ENCODE data around the gene HOXD3. TPM values are rescaled to one million over a fixed set of nuclear protein-coding genes. Genes with fewer than 3 reads are reported as not detected.

HOXD3 gene
- total RNA-seq, 1 experiment from 2014 or later: not detected

DNA sequence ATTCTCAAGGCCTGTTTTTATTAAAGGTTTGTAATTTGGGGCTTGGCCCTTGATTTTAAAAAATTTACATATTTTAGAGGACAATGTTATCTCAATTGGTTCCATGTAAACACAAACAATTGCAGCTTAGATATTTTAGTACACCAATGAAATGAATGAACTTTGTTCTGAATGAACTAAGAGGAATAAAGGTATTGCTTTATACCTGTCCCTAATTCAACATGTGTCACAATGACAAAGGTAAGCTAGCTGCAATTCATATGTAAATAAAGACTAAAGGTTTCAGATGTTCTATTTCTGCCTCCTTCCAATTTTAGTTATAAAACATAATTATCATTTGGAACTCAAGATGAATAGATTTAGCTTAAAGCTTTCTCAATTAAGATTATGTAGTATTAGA lies 42.8 kb downstream of the HOXD3 start:
- Histone ChIP-seq H3K56ac (ENCODE audit: insufficient read length, low read depth, low read length) (no peak overlapping the region), H3K9me3 (ENCODE audit: control insufficient read depth, low read depth, low read length) (no peaks in the 10 kb centered on the region), H3K18ac (ENCODE audit: insufficient read length, low read depth, low read length) (no peak overlapping the region), H2BK20ac (ENCODE audit: low read depth, low read length, poor library complexity, severe bottlenecking) (no peak overlapping the region), H3T11ph (ENCODE audit: low read length) (no peak overlapping the region), H3K79me2 (ENCODE audit: insufficient read depth, low read length) (no peaks in the 10 kb centered on the region), H3K79me1 (ENCODE audit: insufficient read depth, low read depth, low read length, poor library complexity, severe bottlenecking) (no peaks in the 10 kb centered on the region), H3K14ac (ENCODE audit: insufficient read depth, low read length) (no peak overlapping the region), H3K9ac (ENCODE audit: extremely low read depth, insufficient read length, low read length) (no peak overlapping the region), H2AK5ac (ENCODE audit: insufficient read length, low read length) (no peak overlapping the region), H3K23me2 (ENCODE audit: insufficient read length, low read depth, low read length, poor library complexity, severe bottlenecking) (peaks cover 3% of the 10 kb centered on the region), H2BK5ac (ENCODE audit: insufficient read length, low read length) (no peak overlapping the region), H3K4ac (ENCODE audit: low read depth, low read length) (no peak overlapping the region), H2AFZ (ENCODE audit: low read length) (no peak overlapping the region), H4K20me1 (ENCODE audit: control insufficient read depth, insufficient read depth, insufficient read length) (no peaks in the 10 kb centered on the region), H3K27me3 (ENCODE audit: insufficient read depth, low read length) (peaks cover 4% of the 10 kb centered on the region; the same call in 1 of the 2 replicates), H2BK120ac (ENCODE audit: low read depth, low read length, poor library complexity, severe bottlenecking) (no peak overlapping the region), H4K91ac (ENCODE audit: insufficient read length, low read depth, low read length) (no peak overlapping the region), H3K23ac (ENCODE audit: insufficient read length, low read depth, low read length) (no peak overlapping the region), H4K8ac (replicated peaks; ENCODE audit: insufficient read length, low read depth, low read length) (no peak overlapping the region), H4K5ac (ENCODE audit: insufficient read length, low read depth, low read length) (no peak overlapping the region), H3K4me2 (ENCODE audit: insufficient read depth, insufficient read length, low read length) (no peak overlapping the region), H3K27ac (ENCODE audit: insufficient read length, low read depth, low read length) (no peak overlapping the region), H2BK15ac (ENCODE audit: low read depth, low read length) (no peak overlapping the region), H2BK12ac (ENCODE audit: insufficient read length, low read depth, low read length) (no peak overlapping the region), H3K4me1 (ENCODE audit: insufficient read depth, low read length) (no peaks in the 10 kb centered on the region)
- Mint-ChIP-seq H3K4me3 (no peak overlapping the region), H3K9me3 (peaks cover 0 to 2% of the 10 kb centered on the region in 2 experiments; a peak in 2 of 5 replicates), H3K4me1 (no peaks in the 10 kb centered on the region), H3K27ac (no peak overlapping the region), H3K27me3 (ENCODE audit: low read depth) (peaks cover 64% of the 10 kb centered on the region), H3K36me3 (ENCODE audit: insufficient read depth in 1 of 3, low read depth in 3 of 3) (no peaks in the 10 kb centered on the region)
- no peak for DNase-seq
- TF ChIP-seq, protein P1, sequence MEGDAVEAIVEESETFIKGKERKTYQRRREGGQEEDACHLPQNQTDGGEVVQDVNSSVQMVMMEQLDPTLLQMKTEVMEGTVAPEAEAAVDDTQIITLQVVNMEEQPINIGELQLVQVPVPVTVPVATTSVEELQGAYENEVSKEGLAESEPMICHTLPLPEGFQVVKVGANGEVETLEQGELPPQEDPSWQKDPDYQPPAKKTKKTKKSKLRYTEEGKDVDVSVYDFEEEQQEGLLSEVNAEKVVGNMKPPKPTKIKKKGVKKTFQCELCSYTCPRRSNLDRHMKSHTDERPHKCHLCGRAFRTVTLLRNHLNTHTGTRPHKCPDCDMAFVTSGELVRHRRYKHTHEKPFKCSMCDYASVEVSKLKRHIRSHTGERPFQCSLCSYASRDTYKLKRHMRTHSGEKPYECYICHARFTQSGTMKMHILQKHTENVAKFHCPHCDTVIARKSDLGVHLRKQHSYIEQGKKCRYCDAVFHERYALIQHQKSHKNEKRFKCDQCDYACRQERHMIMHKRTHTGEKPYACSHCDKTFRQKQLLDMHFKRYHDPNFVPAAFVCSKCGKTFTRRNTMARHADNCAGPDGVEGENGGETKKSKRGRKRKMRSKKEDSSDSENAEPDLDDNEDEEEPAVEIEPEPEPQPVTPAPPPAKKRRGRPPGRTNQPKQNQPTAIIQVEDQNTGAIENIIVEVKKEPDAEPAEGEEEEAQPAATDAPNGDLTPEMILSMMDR (conservative IDR thresholded peaks at IDR 0.05): no peak

All from H9 (cell line).